ENCODE measurements around the gene TMEM92.
"Not testable (repeated sequence)": the region's sequence is repeated elsewhere in the genome, so short reads cannot be mapped to it uniquely, and the experiment has no call there.

TMEM92 gene

GRCh38 chr17:50290933-50291332 is 16.7 kb downstream of the TMEM92 start:
- FAIRE-seq, result no peak
- no peak for DNase-seq (ENCODE audit: extremely low spot score, insufficient read length, low read depth)

- no peak for DNase-seq (ENCODE audit: extremely low spot score, insufficient read length, low read depth)
- no peak for FAIRE-seq
These were observed 18.2 kb downstream of the TMEM92 start for GRCh38 chr17:50292465-50292864.

GRCh38 chr17:50295021-50295420 is 20.8 kb downstream of the TMEM92 start:
- DNase-seq (ENCODE audit: extremely low spot score, insufficient read length, low read depth) (no peak), FAIRE-seq (no peak)

GRCh38 chr17:50297407-50297865 is 23.2 kb downstream of the TMEM92 start:
- peak; percentile 67 for FAIRE-seq

GRCh38 chr17:50298018-50298417 is 23.8 kb downstream of the TMEM92 start:
- no peak for FAIRE-seq
- DNase-seq (ENCODE audit: extremely low spot score, insufficient read length, low read depth), result no peak

More at GRCh38 chr17:50297407-50297865, 23.2 kb downstream of the TMEM92 start:
- peak; percentile 67 for DNase-seq (ENCODE audit: extremely low spot score, insufficient read length, low read depth)

- DNase-seq (ENCODE audit: extremely low spot score, insufficient read length, low read depth) (no peak), FAIRE-seq (no peak)
These were observed 25.5 kb downstream of the TMEM92 start for GRCh38 chr17:50299776-50300175.

GRCh38 chr17:50300824-50301223 is 26.6 kb downstream of the TMEM92 start:
- not testable (repeated sequence) for FAIRE-seq; DNase-seq (ENCODE audit: extremely low spot score, insufficient read length, low read depth)

GRCh38 chr17:50301891-50302584 is 27.8 kb downstream of the TMEM92 start:
- FAIRE-seq (no peak), DNase-seq (ENCODE audit: extremely low spot score, insufficient read length, low read depth) (no peak)

- FAIRE-seq, result no peak
- no peak for DNase-seq (ENCODE audit: extremely low spot score, insufficient read length, low read depth)
These were observed 28.8 kb downstream of the TMEM92 start for GRCh38 chr17:50303051-50303450.

GRCh38 chr17:50303596-50303995 is 29.3 kb downstream of the TMEM92 start:
- FAIRE-seq (no peak), DNase-seq (ENCODE audit: extremely low spot score, insufficient read length, low read depth) (no peak)

- FAIRE-seq (peak; percentile 18), DNase-seq (ENCODE audit: extremely low spot score, insufficient read length, low read depth) (no peak)
These were observed 30.6 kb downstream of the TMEM92 start for GRCh38 chr17:50304781-50305404.

GRCh38 chr17:50307654-50308053 is 33.4 kb downstream of the TMEM92 start:
- no peak for DNase-seq (ENCODE audit: extremely low spot score, insufficient read length, low read depth)
- FAIRE-seq, result no peak

GRCh38 chr17:50308666-50309065 is 34.4 kb downstream of the TMEM92 start:
- DNase-seq (ENCODE audit: extremely low spot score, insufficient read length, low read depth) (no peak), FAIRE-seq (no peak)

- no peak for DNase-seq (ENCODE audit: extremely low spot score, insufficient read length, low read depth)
- no peak for FAIRE-seq
These were observed 36.3 kb downstream of the TMEM92 start for GRCh38 chr17:50310455-50311111.

GRCh38 chr17:50311112-50311460 is 36.8 kb downstream of the TMEM92 start:
- FAIRE-seq, result peak; percentile 95
- no peak for DNase-seq (ENCODE audit: extremely low spot score, insufficient read length, low read depth)

GRCh38 chr17:50311483-50311882 is 37.2 kb downstream of the TMEM92 start:
- DNase-seq (ENCODE audit: extremely low spot score, insufficient read length, low read depth) (no peak), FAIRE-seq (no peak)

- no peak for FAIRE-seq
- DNase-seq (ENCODE audit: extremely low spot score, insufficient read length, low read depth), result no peak
These were observed 38.0 kb downstream of the TMEM92 start for GRCh38 chr17:50312308-50312707.

GRCh38 chr17:50314456-50315011 is 40.3 kb downstream of the TMEM92 start:
- no peak for DNase-seq (ENCODE audit: extremely low spot score, insufficient read length, low read depth)
- FAIRE-seq, result no peak

- no peak for DNase-seq (ENCODE audit: extremely low spot score, insufficient read length, low read depth)
- FAIRE-seq, result peak; percentile 67
These were observed 41.8 kb downstream of the TMEM92 start for GRCh38 chr17:50316016-50316587.

- not testable (repeated sequence) for FAIRE-seq; DNase-seq (ENCODE audit: extremely low spot score, insufficient read length, low read depth)
These were observed 42.4 kb downstream of the TMEM92 start for GRCh38 chr17:50316660-50317059.

GRCh38 chr17:50317121-50317520 is 42.9 kb downstream of the TMEM92 start:
- DNase-seq (ENCODE audit: extremely low spot score, insufficient read length, low read depth) (no peak), FAIRE-seq (no peak)
